Activated CD4-positive, alpha-beta T cell treated with anti-CD3 and anti-CD28 coated beads, Interleukin-2, amount 50 U/mL, for 16 hours (primary cell): ENCODE measurements around the gene MYLK.

ENCODE experiments used
- DNase-seq: peaks from one replicate; pipeline ENCODE4 v3.0.0-alpha.2; 2020

The MYLK gene

DNA sequence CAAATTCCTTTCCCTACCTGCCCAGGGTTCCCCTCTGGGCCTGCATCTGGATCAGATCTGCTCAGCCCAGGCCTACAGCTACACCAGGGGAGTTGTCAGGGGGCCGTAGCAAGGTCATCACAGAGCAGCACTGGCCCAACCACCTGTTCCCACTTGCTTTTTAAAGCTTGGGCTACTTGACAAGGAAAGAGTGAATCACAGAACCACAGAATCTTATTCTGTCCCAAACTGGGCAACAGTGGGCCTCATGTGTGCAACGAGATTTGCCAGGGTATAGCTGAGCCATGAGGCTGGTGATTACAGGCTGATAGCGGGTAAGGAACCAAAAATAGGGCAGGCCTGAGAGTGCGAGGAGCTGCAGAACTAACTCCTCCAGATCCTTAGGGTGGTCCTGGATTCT, 66.7 kb downstream of the MYLK start:
- no peak for DNase-seq

DNA sequence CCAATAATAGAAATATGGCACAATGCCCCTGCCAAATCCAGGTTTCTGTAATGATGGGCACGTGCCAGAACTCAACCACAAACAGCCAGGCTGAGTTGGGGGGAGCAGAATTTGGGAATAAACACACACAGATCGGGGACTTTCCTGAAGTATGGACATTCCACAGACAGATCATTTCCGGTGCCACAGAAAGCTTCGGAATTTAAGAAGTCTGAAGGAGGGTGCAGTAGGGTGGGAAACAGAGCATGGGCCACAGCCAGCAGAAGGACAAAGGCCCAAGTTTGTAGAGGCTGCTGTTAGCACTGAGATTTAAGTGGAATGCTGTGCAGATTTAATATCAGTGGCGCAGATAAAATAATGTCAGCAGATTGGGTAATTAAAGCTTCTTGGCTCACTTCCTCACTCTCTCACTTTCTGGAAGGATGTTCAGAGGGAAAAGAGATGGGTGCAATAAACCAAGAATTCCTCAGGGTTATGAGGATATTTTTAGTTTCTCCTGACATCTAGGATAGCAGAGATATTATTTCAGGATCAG, 67.4 kb downstream of the MYLK start:
- DNase-seq, result no peak

DNA sequence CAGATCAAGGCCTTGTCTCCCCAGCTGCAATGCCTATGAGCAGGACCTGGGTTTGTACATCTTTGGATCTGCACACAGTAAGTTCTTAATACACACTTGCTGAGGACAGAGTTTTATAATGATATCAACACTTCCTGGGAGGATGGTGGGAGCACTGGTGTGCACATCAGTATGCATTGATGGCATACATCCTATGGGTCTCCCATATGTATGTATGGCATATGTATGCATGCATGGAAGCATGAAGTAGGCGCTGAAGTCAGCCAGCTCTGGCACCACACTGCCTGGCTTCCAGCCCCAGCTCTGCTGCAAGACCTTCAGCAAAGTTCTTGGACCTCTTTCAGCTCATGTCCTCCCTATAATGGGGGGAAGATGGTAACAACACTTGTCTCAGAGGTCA, 68.2 kb downstream of the MYLK start:
- DNase-seq, result no peak

DNA sequence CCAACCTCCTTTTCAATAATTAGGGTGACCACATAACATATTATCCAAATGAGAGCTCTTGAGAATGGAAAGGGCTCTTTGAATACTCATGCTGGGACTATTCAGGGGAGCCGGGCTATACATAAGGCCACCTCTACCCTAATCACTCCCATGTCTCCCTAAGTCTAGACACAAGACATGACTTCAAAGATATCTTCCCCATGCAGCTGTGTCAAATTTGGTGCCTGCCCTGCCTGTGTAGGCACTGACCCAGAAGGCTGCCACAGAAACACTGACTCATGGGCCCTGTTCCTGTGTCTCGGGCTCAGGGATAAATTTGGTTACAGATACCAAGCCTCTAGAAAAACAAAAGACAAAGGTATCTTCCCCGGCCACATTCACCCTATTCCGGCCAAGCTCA, 70.3 kb downstream of the MYLK start:
- DNase-seq, result no peak

DNA sequence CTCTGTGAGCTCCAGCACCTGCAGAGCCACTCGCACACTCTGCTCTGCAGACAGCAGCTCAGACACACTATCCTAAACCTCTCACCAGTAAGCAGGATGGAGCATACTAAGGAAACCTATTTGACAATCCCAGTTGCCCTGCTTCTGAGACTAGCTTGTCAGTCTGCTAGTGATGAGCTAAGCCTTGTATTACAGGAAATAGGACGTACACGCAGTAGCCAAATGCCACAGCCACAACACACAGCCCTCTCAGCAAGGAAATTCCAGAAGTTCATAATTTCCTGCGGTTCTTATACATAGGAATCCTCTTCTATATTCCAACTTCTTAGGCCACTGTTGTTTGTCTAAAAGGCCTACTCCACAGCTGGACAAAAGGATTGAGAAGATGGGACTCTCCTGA, 74.5 kb downstream of the MYLK start:
- no peak for DNase-seq

DNA sequence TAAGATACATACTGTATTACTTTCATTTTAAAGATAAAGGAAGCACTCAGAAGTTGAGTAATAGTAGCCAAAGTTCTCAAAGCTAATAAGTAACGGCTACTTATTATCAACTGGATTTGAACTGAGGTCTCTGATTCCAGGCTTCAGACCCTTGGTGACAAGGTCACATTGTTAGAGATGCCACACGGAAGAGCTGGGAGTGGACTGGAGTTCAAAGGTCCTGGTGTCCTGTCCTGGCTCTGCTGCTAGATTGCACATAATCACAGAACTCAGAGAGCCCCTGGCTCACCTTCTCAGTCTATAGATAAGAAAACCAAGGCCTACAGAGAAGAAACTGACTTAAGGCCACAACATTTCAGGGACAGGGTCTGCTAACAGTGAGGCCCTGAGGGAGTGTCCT, 75.3 kb downstream of the MYLK start:
- DNase-seq, result no peak

DNA sequence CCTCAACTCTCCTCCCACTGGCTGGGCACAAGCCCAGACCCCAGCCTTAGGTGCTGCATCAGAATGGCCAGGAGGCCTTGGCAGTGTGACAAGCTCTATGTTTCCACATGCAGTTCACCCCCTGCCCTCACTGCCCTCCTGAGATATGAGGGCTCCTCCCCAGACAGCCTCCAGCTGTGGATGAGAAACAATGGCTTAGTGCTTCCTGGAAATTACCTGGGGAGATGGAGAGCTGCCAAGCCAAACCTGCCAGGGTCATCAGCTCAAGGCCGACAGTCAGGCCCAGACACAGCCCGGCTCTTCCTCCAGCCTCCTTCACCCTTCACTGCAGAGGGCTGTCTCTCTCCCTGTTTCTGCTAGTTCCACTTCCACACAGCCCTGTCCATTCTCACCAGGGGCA, 76.3 kb downstream of the MYLK start:
- DNase-seq, result no peak

DNA sequence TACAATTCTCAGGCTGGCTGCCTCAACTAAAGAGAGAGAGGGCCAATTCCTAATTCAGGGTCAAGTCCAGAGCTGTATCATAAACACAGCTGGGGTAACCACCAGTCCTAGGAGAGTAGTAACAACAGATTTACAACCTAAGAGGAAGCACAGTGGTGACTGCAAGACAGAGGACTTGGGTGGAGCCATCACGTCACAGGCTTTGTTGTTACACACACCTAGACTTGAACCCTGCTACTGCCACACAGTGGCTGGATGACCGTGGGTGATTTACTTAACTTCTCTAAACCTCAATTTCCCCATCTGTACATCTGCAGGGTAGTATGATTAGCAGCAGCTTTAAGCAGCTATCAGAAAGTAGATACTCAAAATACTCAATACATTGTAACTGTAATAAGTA, 78.6 kb downstream of the MYLK start:
- DNase-seq, result no peak

DNA sequence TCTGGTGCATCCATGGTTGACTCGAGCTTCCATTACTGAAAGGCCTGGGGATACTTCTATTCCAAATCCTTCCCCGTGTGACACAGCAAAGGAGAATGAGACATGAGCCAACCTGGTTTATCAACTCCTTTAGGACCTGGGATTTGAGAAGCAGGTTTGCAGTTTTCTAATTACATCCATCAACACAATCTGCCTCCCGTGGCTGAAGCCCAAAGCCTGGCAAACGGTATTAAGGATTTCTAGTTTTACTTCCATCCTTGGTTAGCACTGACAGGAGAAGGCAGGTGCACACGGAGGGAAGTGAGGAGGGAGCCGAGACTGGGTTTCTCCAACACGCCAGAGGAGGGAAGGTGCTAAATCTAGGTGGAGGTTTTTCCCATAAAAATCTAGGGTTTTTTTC, 79.0 kb downstream of the MYLK start:
- no peak for DNase-seq

DNA sequence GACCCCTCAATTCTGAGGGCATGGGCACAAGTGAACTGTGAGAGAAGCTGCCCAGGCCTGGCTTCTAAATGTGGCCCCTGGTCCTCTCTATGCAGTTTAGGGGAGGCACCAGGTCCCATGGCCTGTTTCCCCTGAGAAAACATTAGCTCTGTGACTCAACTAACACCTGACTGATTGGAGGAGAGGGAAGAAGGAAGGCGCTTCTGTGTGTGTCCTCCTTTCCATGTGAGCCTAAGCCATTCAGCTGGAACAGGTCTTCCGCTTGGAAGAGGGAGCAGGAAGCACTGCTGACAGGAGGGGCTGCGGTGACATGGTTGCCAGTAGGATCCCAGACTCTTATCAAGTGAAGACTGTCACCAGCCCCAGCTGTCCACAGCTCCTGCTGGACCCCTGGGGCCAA, 79.5 kb downstream of the MYLK start:
- DNase-seq, result no peak

DNA sequence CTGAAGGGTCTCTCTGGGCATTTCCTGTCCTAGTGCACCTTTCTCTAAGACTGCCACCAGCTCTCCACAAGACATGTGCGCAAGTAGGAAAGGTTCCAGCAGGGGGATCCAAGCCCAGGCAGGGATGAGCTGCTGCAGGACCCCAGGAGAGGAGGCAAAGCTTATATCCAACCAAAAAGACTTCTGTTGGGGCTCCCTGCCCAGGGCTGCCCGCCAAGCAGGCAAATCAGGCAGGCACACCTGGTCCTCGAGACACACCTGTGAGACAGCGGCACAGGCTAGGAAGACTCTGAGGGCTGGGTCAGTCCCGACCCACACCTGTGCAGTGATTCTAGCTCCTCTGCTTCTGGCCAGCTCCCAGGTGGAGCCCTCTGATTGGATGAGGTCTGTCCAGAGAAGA, 80.6 kb downstream of the MYLK start:
- DNase-seq, result no peak

DNA sequence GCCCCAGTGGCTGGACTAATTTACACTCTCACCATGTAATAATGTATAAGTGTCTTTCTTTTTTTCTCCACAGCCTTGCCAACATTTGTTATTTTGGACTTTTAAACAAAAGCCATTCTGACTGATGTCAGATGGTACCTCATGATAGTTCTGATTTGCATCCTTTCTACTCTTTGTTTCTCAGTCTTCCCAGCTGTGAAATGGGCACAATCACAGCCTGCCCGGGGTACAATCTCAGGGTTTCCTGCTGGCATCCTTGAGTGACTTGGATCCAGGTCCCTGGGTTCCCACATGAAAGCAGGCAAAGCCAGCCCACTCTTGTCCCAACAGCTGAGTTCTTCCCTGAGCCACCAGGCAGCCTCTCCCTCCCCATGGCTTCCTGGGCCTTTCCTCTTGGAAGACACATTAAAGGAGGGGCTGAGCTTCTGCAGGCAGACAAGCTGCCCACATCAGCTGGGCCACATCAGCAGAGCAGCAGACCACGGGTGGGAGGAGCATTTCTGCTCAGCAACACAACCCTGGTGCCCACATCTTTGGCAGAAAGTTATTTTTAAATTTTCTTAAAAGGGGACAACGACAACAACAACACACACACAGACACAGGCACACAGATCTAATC, 82.0 kb downstream of the MYLK start:
- DNase-seq, result no peak

DNA sequence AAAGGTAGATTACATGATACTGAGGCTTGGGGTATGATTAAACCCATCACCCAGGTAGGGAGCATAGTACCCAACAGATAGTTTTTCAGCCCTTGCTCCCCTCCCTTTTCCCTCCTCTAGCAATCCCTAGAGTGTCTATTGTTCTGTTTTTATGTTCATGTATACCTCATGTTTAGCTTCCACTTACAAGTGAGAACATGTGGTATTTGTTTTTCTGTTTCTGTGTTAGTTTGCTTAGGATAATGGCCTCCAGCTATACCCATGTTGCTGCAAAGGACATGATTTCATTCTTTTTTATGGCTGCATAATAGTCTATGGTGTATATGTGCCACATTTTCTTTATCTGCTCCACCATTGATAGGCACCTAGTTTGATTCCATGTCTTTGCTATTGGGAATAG, 82.7 kb downstream of the MYLK start:
- no peak for DNase-seq

DNA sequence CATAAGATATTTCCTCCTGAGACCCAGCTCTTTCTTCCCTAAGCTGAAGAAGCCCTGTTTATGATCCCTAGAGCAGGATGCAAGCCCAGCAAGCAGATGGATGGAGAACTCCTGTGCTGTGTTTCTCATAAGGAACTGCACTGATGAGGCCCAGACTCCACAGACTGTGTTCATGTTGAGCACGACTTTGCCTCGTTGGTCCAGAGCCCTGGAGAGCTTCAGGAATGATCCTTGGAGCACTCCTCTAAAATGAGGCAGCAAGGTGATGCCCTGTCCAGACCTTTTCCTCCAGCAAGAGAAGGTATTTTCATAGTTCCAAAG, 83.8 kb downstream of the MYLK start:
- no peak for DNase-seq

DNA sequence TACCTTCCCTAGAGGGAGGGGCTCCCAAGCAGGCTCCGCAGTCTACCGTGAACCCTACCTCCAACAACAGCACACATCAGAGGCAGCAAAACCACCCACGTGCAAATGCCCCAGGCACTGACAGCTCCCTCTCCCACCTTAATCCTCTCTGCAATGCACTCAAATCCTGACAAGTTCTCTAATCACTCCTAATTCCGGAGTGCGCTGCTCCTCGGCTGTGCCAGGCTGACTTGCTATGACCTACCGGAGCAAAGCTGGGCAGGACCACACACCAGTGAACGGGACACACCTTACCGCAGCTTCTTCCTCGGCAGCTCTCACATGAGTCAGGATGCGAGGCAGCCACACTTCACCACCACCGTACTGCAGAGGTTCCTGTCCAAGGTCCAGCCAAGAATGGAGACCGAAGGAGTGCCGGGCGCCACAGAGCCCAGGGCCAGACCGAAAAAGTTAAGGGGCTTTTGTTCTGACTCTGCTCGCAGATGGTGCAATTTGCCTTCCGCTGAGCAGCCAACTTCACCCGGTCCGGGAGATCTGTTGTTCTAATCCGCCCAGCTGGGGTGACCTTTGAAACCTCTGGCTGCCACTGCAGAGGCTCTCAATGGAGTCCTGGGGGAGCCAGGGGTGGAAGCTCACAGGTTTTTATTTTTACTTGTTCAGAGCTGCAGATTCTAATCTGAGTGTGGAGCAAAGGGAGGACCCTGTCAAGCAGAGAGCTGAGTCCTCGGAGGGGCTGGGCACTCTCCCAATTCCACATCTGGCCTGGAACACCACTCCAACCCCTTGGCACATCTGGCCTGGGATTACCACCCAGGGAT, 84.4 kb downstream of the MYLK start:
- no peak for DNase-seq

DNA sequence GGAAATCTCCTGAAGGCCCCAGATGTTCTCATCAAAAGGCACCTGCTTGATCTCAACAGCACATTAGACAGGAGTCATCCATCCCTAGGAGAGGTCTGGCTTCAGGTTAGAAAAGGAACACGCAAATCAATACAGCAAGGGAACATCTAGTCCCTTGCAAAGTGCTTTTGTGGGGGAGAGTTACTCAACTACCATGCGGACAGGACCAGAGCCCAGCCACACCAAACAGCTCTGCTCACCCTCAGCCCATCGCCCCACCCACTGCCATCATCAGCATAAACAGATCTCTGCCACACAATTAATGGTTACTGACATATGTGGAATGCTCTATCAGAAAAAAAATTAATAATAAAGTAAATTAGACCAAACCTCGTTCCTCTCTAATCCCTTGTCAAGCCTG, 85.6 kb downstream of the MYLK start:
- DNase-seq, result no peak

DNA sequence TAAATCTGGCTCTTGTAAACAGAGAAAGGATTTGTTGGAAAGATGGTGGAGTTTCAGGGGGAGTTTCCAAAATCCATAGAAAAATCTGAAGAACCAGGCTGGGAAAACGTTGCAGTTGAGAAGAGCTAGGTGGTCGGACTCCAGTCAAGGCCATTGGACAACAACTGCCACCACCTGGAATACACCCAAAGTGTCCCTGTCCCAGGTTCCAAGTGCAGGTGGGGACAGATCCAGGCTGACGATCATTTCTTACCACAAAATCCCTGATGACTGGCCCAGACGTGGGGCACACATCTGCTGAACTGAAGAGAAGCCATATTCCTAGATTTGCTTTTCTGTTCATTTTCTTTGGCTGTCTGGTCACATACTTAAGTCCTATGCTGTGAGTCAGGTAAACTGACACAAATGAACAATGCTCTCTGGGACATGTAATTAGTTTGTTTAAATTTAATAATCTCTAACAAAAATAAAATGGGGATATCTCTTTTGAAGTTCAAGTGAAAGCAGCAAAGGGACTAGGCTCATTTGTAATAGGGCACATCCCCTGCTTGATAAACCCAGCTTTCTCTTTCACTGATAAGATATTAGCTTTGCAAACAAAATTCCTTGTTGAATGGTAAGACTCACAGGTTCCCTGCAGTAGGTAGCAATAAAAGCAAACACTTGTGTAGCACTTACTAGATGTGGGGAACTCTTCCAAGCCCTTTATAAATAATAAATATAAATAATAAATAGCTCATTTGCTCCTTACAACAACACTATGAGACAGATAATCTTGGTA, 88.5 kb downstream of the MYLK start:
- DNase-seq, result no peak

DNA sequence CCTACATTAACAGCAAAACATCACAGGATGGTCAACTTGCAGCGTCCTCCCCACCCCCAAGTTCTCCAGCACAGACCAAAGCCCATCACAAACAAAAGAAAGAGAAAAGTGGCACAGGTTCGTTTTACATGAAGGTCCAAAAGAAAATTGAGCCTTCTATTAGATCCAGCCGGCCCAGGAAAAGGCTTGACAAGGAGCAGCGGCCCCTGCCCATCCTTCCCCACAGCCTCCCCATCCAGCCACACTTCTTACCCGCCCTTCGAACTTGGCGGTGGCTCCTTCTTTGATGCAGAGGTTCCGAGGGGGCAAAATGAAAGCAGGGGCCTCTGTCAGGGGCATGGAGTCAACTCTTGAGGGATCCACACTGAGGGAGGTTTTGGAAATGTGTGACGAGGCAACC, 90.7 kb downstream of the MYLK start:
- no peak for DNase-seq

DNA sequence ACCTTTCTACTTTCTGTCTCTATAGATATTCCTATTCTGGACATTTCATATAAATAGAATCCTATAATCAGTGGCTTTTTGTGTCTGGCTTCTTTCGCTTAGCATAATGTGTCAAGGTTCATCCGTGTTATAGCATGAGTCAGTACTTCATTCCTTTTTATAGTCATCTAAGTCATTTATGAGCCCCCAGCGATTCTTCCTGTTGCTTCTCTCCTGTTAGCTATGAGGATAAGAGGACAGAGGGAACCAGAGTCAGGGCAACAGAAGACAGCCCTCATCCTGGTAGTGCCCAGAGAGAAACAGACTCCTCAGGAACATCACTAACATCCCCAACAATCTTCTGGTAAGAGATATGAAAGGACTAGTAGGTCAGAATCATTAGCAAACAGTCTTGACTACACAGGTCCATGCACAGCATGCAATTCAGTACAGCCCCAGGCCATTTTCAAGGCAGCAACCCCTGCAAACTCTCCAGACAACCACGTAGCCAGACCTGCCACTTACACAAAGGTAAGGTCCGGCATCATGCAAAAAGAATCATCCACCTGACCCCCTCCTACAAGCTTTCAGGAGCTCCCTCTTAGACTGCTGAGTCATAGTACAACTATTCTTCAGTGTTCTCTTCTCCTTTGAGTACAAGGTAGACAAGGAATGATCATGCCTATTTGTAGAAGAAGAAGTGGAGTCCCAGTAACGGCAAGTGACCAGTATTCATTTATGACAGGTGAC, 91.5 kb downstream of the MYLK start:
- DNase-seq, result no peak

DNA sequence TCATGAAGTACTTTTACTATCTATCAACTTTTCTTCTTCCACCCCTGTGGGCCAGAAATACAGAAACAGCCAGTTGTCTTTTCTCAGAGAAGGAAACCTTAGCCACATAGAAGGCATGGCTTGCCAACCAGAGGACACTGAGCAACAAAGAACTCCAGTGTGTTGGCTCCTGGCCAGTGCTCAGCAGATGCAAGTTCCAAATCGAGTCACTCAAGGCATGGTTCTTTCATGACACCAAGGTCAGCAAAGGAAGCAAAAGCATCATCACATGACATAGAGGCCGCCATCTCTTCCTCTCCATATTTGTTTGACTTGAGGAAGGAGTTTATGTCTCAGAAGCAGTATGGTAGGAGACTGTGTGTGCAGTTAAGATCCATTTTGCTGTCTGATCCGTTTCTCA, 92.2 kb downstream of the MYLK start:
- DNase-seq, result no peak

DNA sequence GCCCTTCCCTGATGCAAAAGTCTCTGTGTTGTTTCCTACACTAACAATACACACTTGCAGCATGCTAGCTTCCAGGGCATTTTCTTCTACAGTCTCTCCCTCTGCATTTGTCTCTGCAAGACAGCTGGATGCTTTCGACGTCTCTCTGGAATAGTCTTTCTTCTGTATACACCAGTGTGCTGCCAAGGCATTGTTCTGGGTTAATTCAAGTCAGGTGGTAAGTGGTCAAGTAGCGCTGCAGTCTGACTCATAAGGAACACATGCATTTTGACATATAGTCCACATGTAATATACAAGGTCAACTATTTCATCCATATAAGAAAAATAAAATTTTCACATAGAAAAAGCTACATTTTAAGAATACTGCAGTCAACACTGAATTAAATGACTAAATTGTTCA, 92.7 kb downstream of the MYLK start:
- no peak for DNase-seq

DNA sequence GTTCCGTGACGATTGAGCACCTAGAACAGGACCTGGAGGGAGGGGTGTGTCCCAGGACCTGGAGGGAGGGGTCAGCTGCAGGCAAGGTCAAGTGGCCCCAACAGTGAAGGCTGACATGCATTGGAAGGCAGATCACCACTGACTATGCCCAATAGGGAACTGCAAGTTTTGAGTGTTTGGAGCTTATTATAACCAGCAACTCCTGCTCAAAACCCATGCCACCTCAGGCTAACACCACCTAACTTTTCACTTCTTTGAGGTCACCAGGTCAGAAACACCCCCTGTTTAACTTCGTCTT, 93.1 kb downstream of the MYLK start:
- no peak for DNase-seq

DNA sequence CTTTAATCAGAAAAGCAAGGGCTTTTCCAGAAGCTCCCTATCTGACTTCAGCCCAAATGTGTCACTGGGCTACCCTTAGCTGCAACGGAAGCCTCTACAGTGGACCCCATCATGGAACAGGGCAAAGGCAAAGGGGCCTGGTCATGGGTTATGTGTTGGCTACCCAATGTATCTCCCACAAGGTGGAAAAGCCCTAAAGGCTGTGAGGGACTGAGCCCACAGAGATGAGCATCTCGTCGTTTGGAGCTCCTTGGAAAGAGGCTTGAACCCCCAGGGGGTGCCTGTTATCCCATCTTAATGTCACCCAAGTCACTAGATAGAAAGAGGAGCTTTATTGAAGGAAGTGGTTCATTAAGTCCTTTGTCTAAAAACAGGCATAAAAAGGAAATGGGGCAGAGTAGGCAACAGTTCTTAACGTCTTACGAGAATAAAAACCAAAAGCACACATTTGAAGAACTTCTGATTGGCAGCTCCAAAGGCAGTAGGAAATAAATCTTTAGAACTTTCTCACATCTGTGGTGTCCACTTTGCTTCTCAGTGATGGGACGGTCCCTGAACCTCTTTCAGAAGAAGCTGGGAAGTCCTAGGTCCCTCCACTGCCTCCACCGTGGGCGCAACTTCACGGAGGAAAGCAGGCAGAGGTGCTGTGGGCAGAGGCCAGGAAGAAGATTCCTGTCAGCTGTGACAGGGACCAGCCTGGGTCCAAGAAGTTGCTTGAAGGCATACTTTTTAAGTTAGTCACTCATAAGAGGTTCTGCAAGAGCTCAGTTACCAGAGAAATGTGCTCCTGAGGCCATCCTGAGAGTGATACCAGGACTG, 93.7 kb downstream of the MYLK start:
- no peak for DNase-seq
